H1 (cell line): Measurements from ENCODE around the gene EYA2. TPM values are rescaled to one million over a fixed set of nuclear protein-coding genes. Genes with fewer than 3 reads are reported as not detected.

Experiments
- CTCF ChIA-PET: fragments of 300-600 bp; sonication (Branson Sonifier 250); formaldehyde crosslinking; loops from one replicate; lab custom pipeline; 2021; ENCODE audit not compliant: partially characterized antibody; lab: Charles Lee
- POLR2A ChIA-PET: fragments of 300-600 bp; sonication (Branson Sonifier 250); formaldehyde crosslinking; loops from one replicate; lab custom pipeline; 2021; ENCODE audit warnings: inconsistent platforms; ENCODE audit not compliant: partially characterized antibody; lab: Charles Lee
- DNase-seq, 2 experiments: peaks; one replicate each; pipeline versions ENCODE4 v3.0.0 to v3.0.0-alpha.2; 2010 to 2022; ENCODE audit warnings: low spot score in 2 of 2, low read depth in 1 of 2, mixed read lengths in 1 of 2
- FAIRE-seq: peaks from 2 replicates; lab custom pipeline; 2011; peaks lifted over from hg19 to GRCh38; lab: Jason Lieb, UNC
- H2AFZ ChIP-seq: 2 replicates; pipeline ENCODE4 v1.8.1; 2012; ENCODE audit warnings: low read length, inconsistent platforms
- H2AK5ac ChIP-seq: 2 replicates; pipeline ENCODE4 v1.6.1; 2013; ENCODE audit warnings: low read depth, low read length
- H2BK120ac ChIP-seq: replicated peaks from 2 replicates; pipeline ENCODE3; 2013; ENCODE audit warnings: low read depth, low read length, inconsistent platforms
- H2BK12ac ChIP-seq: 2 replicates; pipeline ENCODE4 v1.6.1; 2013; ENCODE audit warnings: low read depth, low read length
- H2BK15ac ChIP-seq: 2 replicates; pipeline ENCODE4 v1.6.1; 2013; ENCODE audit warnings: low read length
- H2BK20ac ChIP-seq: 2 replicates; pipeline ENCODE4 v1.6.1; 2013; ENCODE audit warnings: low read length
- H2BK5ac ChIP-seq: 2 replicates; pipeline ENCODE4 v1.6.1; 2013; ENCODE audit warnings: low read depth, low read length
- H3K14ac ChIP-seq: 2 replicates; pipeline ENCODE4 v1.6.1; 2013; ENCODE audit warnings: inconsistent platforms; ENCODE audit not compliant: insufficient read length
- H3K18ac ChIP-seq: 2 replicates; pipeline ENCODE4 v1.6.1; 2013; ENCODE audit warnings: low read length; ENCODE audit errors: extremely low read depth
- H3K23ac ChIP-seq: 2 replicates; pipeline ENCODE4 v1.6.1; 2013; ENCODE audit warnings: inconsistent platforms; ENCODE audit not compliant: insufficient read length
- H3K23me2 ChIP-seq: 2 replicates; pipeline ENCODE4 v1.6.1; 2013; ENCODE audit warnings: low read depth, low read length
- H3K27ac ChIP-seq: 2 replicates; pipeline ENCODE4 v1.6.1; 2011; ENCODE audit warnings: low read depth, low read length, inconsistent platforms
- H3K27me3 ChIP-seq, 4 experiments: replicated peaks in 1 of 4; 1 replicate in 1 of 4; 2 replicates in 3 of 4; pipeline versions ENCODE4 v1.6.1 to v1.8.1; 2011 to 2013; ENCODE audit warnings: low read length in 3 of 4, mild to moderate bottlenecking in 3 of 4, inconsistent platforms in 2 of 4, mixed read lengths in 2 of 4, moderate library complexity in 1 of 4; ENCODE audit not compliant: control insufficient read depth in 3 of 4, insufficient read depth in 3 of 4; ENCODE audit errors: extremely low read depth in 1 of 4
- H3K36me3 ChIP-seq, 4 experiments: 2 replicates each; pipeline versions ENCODE4 v1.6.1 to v1.8.1; 2011 to 2013; ENCODE audit warnings: mild to moderate bottlenecking in 4 of 4, low read length in 3 of 4, moderate library complexity in 2 of 4, control low read depth in 1 of 4, inconsistent platforms in 1 of 4; ENCODE audit not compliant: insufficient read depth in 4 of 4, control insufficient read depth in 2 of 4
- H3K4ac ChIP-seq: replicated peaks from 2 replicates; pipeline ENCODE3; 2013; ENCODE audit warnings: low read length, low read depth, mixed read lengths, inconsistent platforms; ENCODE audit not compliant: insufficient read length
- H3K4me1 ChIP-seq, 4 experiments: replicated peaks in 1 of 4; 1 replicate in 1 of 4; 2 replicates in 3 of 4; pipeline versions ENCODE4 v1.6.1 to v1.8.1; 2011 to 2013; ENCODE audit warnings: low read length in 3 of 4, inconsistent platforms in 2 of 4, mixed read lengths in 1 of 4; ENCODE audit not compliant: insufficient read depth in 4 of 4, control insufficient read depth in 3 of 4
- H3K4me2 ChIP-seq, 2 experiments: 2 replicates each; pipeline versions ENCODE4 v1.6.1 to v1.8.1; 2011 to 2013; ENCODE audit warnings: low read depth in 2 of 2, low read length in 2 of 2, control low read depth in 1 of 2, inconsistent platforms in 1 of 2, mild to moderate bottlenecking in 1 of 2; ENCODE audit not compliant: insufficient read depth in 1 of 2
- H3K4me3 ChIP-seq, 4 experiments: fragments of 200-600, 300-600 bp in 1 of 4; sonication (generic), shearing (Covaris generic), sonication (Bioruptor Twin) in 1 of 4; 2 replicates each; pipeline versions ENCODE4 v1.5.1 to v1.8.1; 2011 to 2016; ENCODE audit warnings: low read length in 4 of 4, low read depth in 3 of 4, control low read depth in 2 of 4, inconsistent platforms in 2 of 4, mild to moderate bottlenecking in 2 of 4, mixed read lengths in 1 of 4, moderate library complexity in 1 of 4; ENCODE audit not compliant: insufficient read depth in 2 of 4; ENCODE audit errors: extremely low read depth in 1 of 4
- H3K56ac ChIP-seq: replicated peaks from 2 replicates; pipeline ENCODE3; 2013; ENCODE audit warnings: low read depth, mild to moderate bottlenecking, mixed read lengths, low read length, inconsistent platforms; ENCODE audit not compliant: insufficient read length
- H3K79me1 ChIP-seq: 2 replicates; pipeline ENCODE4 v1.6.1; 2013; ENCODE audit warnings: low read depth, low read length, control low read depth
- H3K79me2 ChIP-seq, 2 experiments: 2 replicates each; pipeline versions ENCODE4 v1.6.1 to v1.8.1; 2012 to 2013; ENCODE audit warnings: low read length in 2 of 2, mild to moderate bottlenecking in 2 of 2, inconsistent platforms in 1 of 2; ENCODE audit not compliant: insufficient read depth in 2 of 2, control insufficient read depth in 1 of 2
- H3K9ac ChIP-seq, 4 experiments: replicated peaks in 1 of 4; 1 replicate in 1 of 4; 2 replicates in 3 of 4; pipeline versions ENCODE4 v1.6.1 to v1.8.1; 2011 to 2013; ENCODE audit warnings: low read depth in 3 of 4, low read length in 3 of 4, control low read depth in 2 of 4, mild to moderate bottlenecking in 2 of 4, moderate library complexity in 2 of 4, inconsistent platforms in 1 of 4; ENCODE audit errors: extremely low read depth in 1 of 4
- H3K9me3 ChIP-seq, 2 experiments: 2 replicates each; pipeline versions ENCODE4 v1.6.1 to v1.8.1; 2012 to 2013; ENCODE audit warnings: mild to moderate bottlenecking in 2 of 2, moderate library complexity in 2 of 2, control low read depth in 1 of 2, inconsistent platforms in 1 of 2, low read depth in 1 of 2, low read length in 1 of 2, mixed read lengths in 1 of 2; ENCODE audit not compliant: insufficient read depth in 2 of 2
- H4K20me1 ChIP-seq, 2 experiments: replicated peaks in 1 of 2; 2 replicates each; pipeline versions ENCODE3 to v1.8.1; 2011 to 2013; ENCODE audit warnings: inconsistent platforms in 2 of 2, low read length in 2 of 2, mild to moderate bottlenecking in 1 of 2; ENCODE audit not compliant: insufficient read depth in 2 of 2, control insufficient read depth in 1 of 2
- H4K5ac ChIP-seq: 2 replicates; pipeline ENCODE4 v1.6.1; 2013; ENCODE audit warnings: low read length, low read depth, mixed read lengths, inconsistent platforms; ENCODE audit not compliant: insufficient read length
- H4K8ac ChIP-seq: 2 replicates; pipeline ENCODE4 v1.8.0; 2013; ENCODE audit warnings: mild to moderate bottlenecking, moderate library complexity, low read length, inconsistent platforms; ENCODE audit not compliant: insufficient read depth; ENCODE audit errors: extremely low read depth
- H4K91ac ChIP-seq: replicated peaks from 2 replicates; pipeline ENCODE3; 2013; ENCODE audit warnings: low read length, mixed read lengths, inconsistent platforms; ENCODE audit not compliant: insufficient read length
- BRCA1 ChIP-seq: IDR thresholded peaks from 2 replicates; pipeline ENCODE4 v1.6.1; 2012; ENCODE audit warnings: low read depth, low read length, improper control_type of control experiment
- CBX5 ChIP-seq: fragments of 300-800, 300-1000 bp; sonication (generic); IDR thresholded peaks from 2 replicates; pipeline ENCODE4 v1.7.1; 2016; ENCODE audit warnings: antibody characterized with exemption, low read length, low read depth
- JUN ChIP-seq: IDR thresholded peaks from 2 replicates; pipeline ENCODE4 v1.6.1; 2011; ENCODE audit warnings: low read depth, mild to moderate bottlenecking, improper control_type of control experiment, low read length
- MAFK ChIP-seq: IDR thresholded peaks from 2 replicates; pipeline ENCODE4 v1.6.1; 2012; ENCODE audit warnings: low read depth, mild to moderate bottlenecking, improper control_type of control experiment, low read length
- TAF1 ChIP-seq: IDR thresholded peaks from 2 replicates; pipeline ENCODE4 v1.6.1; 2011; ENCODE audit warnings: mild to moderate bottlenecking, low read depth, low read length
- WGBS, 2 experiments: shearing (Covaris generic) in 1 of 2; methylation state at CpG; one replicate each; pipeline versions ENCODE4 v1.1.6 to v1.1.7; 2013 to 2015; ENCODE audit warnings: low lambda C conversion rate in 2 of 2, mixed read lengths in 2 of 2, inconsistent platforms in 1 of 2, low coverage in 1 of 2, missing lambda C conversion rate in 1 of 2; ENCODE audit not compliant: insufficient replicate concordance in 2 of 2, insufficient coverage in 1 of 2, insufficient read length in 1 of 2; ENCODE audit errors: extremely low coverage in 1 of 2, missing lambda C conversion rate in 1 of 2; 5-methylcytosine and 5-hydroxymethylcytosine counted together
- polyA plus RNA-seq, 7 experiments: library from polyadenylated mRNA; depleted of rRNA in 3 of 7; stranded (reverse) in 5 of 7; unstranded in 2 of 7; fragments of >200 nt in 5 of 7; fragments of 200-250 nt in 2 of 7; gene quantifications; 1 replicate in 5 of 7; 2 replicates in 1 of 7; 4 replicates in 1 of 7; pipeline versions ENCODE4 v1.2.1 to v1.2.3, GENCODE V29; 2011 to 2013; ENCODE audit warnings: missing spikeins in 2 of 7, mixed read lengths in 2 of 7
- total RNA-seq: library from RNA; stranded (reverse); fragmentation: NEBNext Ultra II Directional; extraction: Animal tissue kit (Norgen Biotek cat#: 25700); gene quantifications from 2 replicates; pipeline ENCODE4 v1.2.1, GENCODE V29; 2021

EYA2 gene
- total and polyA plus RNA-seq, 2 of the 8 experiments (the other 6 are each of a cell fraction or from before 2014, with no cell fraction given), result 1.6 to 1.7 TPM

GRCh38 chr20:47209982-47210381, 315.3 kb downstream of the EYA2 start:
- H2AFZ ChIP-seq, result no peak overlapping the region
- no peak overlapping the region for H3K9ac ChIP-seq
- no peak for TF ChIP-seq BRCA1
- no peak for TF ChIP-seq MAFK
- TF ChIP-seq JUN, result no peak
- no peak for TF ChIP-seq CBX5
- TF ChIP-seq TAF1, result no peak
- TF ChIP-seq, all 59 proteins: peak for 0
- no peak overlapping the region for H3K18ac ChIP-seq
- no peak overlapping the region for H4K5ac ChIP-seq
- no peak overlapping the region for H2BK12ac ChIP-seq
- H3K36me3 ChIP-seq, result peaks cover 12 to 67% (median 50%) of the 10 kb centered on the region in 4 experiments; a peak in 7 of 8 replicates
- H3K23ac ChIP-seq, result no peak overlapping the region
- H3K23me2 ChIP-seq, result no peaks in the 10 kb centered on the region
- H3K27me3 ChIP-seq, result no peaks in the 10 kb centered on the region
- H2BK20ac ChIP-seq, result no peak overlapping the region
- H4K8ac ChIP-seq, result no peak overlapping the region
- no peak overlapping the region for H4K91ac ChIP-seq
- peaks cover 0 to 17% (median 6%) of the 10 kb centered on the region in 4 experiments; a peak in 6 of 7 replicates for H3K4me1 ChIP-seq
- no peaks in the 10 kb centered on the region for H3K9me3 ChIP-seq
- WGBS, 2 experiments, result 94% methylated on average over 17 of the region's 17 CpGs; no CpG with 5 or more reads in 1 of the 2 experiments
- H2AK5ac ChIP-seq, result no peak overlapping the region
- ChIA-PET CTCF (interaction anchor here (1.0 kb wide), 1 partner anchor 11 kb away, joined by 5 read pairs; no protein-coding TSS in a partner anchor), POLR2A (no interaction called here)
- no peak overlapping the region for H3K4me3 ChIP-seq
- no peak overlapping the region for H2BK15ac ChIP-seq
- no peak overlapping the region for H3K14ac ChIP-seq
- H3K79me2 ChIP-seq, result peaks cover 3 to 12% of the 10 kb centered on the region in 2 experiments; a peak in 2 of 4 replicates
- H2BK5ac ChIP-seq, result no peak overlapping the region
- DNase-seq (no peak), FAIRE-seq (no peak)
- no peak overlapping the region for H3K4me2 ChIP-seq
- peaks cover 4% of the 10 kb centered on the region; the same call in 1 of the 2 replicates for H3K79me1 ChIP-seq
- no peak overlapping the region for H3K4ac ChIP-seq
- H3K56ac ChIP-seq, result no peak overlapping the region
- no peak overlapping the region for H3K27ac ChIP-seq
- no peak overlapping the region for H2BK120ac ChIP-seq
- H4K20me1 ChIP-seq, result peaks cover 6 to 8% of the 10 kb centered on the region in 2 experiments
